Measurements from ENCODE around the gene MUC2. TPM values are rescaled to one million over a fixed set of nuclear protein-coding genes. Genes with fewer than 3 reads are reported as not detected.

Gene MUC2
- total RNA-seq, 1 donor from 2014 or later: not detected

DNA sequence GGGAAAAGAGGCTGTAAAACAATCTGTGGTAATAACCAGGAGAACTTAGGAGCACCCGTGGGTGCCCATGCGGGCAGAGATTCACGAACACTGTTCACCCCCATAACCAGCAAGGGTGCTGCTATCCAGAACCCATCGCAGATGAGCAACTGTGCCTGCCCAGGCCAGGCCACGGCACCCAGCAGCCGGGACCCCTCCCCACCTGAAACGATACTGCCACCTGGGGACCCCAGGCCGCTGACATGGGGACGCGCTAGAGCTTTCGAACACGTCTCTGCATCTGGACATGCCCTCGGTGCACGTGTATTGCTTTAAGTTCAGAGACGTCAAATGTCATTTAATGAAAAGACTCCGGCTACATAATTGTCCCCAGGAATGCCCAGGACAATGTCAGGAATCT lies 14.3 kb upstream of the MUC2 start:
- H3K4me2 ChIP-seq (ENCODE audit: low read length): peak overlapping the region; percentile 76
- H3K27me3 Mint-ChIP-seq (ENCODE audit: low read depth, unreplicated experiment): peaks cover 24% of the 10 kb centered on the region
- H3K79me2 ChIP-seq (ENCODE audit: insufficient read depth, low read length): no peaks in the 10 kb centered on the region
- TF ChIP-seq, protein P1, sequence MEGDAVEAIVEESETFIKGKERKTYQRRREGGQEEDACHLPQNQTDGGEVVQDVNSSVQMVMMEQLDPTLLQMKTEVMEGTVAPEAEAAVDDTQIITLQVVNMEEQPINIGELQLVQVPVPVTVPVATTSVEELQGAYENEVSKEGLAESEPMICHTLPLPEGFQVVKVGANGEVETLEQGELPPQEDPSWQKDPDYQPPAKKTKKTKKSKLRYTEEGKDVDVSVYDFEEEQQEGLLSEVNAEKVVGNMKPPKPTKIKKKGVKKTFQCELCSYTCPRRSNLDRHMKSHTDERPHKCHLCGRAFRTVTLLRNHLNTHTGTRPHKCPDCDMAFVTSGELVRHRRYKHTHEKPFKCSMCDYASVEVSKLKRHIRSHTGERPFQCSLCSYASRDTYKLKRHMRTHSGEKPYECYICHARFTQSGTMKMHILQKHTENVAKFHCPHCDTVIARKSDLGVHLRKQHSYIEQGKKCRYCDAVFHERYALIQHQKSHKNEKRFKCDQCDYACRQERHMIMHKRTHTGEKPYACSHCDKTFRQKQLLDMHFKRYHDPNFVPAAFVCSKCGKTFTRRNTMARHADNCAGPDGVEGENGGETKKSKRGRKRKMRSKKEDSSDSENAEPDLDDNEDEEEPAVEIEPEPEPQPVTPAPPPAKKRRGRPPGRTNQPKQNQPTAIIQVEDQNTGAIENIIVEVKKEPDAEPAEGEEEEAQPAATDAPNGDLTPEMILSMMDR (IDR thresholded peaks at IDR 0.05; ENCODE audit: insufficient read depth, low read depth, low read length): no peak
- no peak for TF ChIP-seq EZH2 (IDR thresholded peaks at IDR 0.05; ENCODE audit: insufficient read depth, low read length)
- H3K27ac Mint-ChIP-seq (ENCODE audit: unreplicated experiment): peak overlapping the region; percentile 69
- no peaks in the 10 kb centered on the region for H4K20me1 ChIP-seq (ENCODE audit: insufficient read depth, low read length)
- H2AFZ ChIP-seq (ENCODE audit: low read depth, low read length): peak overlapping the region; percentile 49
- peaks cover 2% of the 10 kb centered on the region for H3K36me3 Mint-ChIP-seq (ENCODE audit: low read depth, unreplicated experiment)
- peaks cover 15% of the 10 kb centered on the region for H3K9me3 Mint-ChIP-seq (ENCODE audit: unreplicated experiment)
- no peaks in the 10 kb centered on the region for H3K27me3 ChIP-seq (ENCODE audit: insufficient read depth, low read length)
- peaks cover 15% of the 10 kb centered on the region for H3K4me1 ChIP-seq (ENCODE audit: insufficient read depth, low read length)
- no peak overlapping the region for H3K4me3 ChIP-seq (ENCODE audit: insufficient read depth, low read depth, low read length)
- H3K36me3 ChIP-seq (ENCODE audit: insufficient read depth, low read length): no peaks in the 10 kb centered on the region
- FAIRE-seq (no peak), DNase-seq (ENCODE audit: low read depth) (no peak)
- no peak overlapping the region for H3K4me3 Mint-ChIP-seq (ENCODE audit: unreplicated experiment)
- peaks cover 9% of the 10 kb centered on the region for H3K9me3 ChIP-seq (ENCODE audit: insufficient read depth, low read depth, low read length)
- H3K27ac ChIP-seq (ENCODE audit: low read depth, low read length): no peak overlapping the region
- peak overlapping the region; percentile 33 for H3K9ac ChIP-seq (ENCODE audit: low read length)
- H3K4me1 Mint-ChIP-seq (ENCODE audit: low read depth, unreplicated experiment): peaks cover 6% of the 10 kb centered on the region

DNA sequence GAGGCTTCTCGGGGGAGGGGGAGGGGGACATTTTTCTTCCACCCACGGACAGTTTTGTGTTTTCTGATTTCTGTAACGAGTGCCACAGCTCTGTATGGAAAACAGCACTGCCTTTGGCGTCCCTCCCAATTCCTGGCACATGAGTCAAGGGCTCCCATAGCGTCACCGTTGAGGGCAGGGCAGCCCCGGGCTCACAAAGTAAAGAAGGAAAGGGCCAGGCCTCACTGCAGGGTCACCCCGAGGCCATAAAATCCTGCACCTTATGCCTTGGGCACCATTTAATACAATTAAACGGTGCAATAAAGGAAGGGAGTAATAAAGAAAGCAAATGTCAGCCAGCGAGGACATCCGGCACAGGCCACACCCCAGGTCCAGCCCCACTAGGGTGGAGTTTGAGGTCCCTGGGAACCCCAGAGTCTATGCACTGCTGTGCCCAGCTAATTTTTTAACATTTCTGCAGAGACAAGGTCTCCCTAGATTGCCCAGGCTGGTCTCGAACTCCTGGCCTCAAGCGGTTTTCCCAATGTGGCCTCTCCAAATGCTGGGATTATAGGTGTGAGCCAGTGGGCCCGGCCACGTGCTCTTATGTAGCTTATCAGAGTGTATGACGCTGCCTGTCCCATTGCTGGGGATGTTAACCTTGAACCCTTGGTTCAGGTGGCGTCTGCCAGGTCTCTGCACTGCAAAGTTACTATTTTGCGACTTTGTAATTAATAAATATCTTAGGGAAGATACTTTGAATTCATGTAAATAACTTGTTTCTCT lies 13.6 kb upstream of the MUC2 start:
- Mint-ChIP-seq H3K36me3 (ENCODE audit: low read depth, unreplicated experiment) (peaks cover 2% of the 10 kb centered on the region), H3K27me3 (ENCODE audit: low read depth, unreplicated experiment) (peaks cover 26% of the 10 kb centered on the region), H3K27ac (ENCODE audit: unreplicated experiment) (peak overlapping the region; percentile 69), H3K4me1 (ENCODE audit: low read depth, unreplicated experiment) (peaks cover 6% of the 10 kb centered on the region), H3K9me3 (ENCODE audit: unreplicated experiment) (peaks cover 15% of the 10 kb centered on the region), H3K4me3 (ENCODE audit: unreplicated experiment) (no peak overlapping the region)
- H3K4me1 ChIP-seq (ENCODE audit: insufficient read depth, low read length): peaks cover 15% of the 10 kb centered on the region
- no peaks in the 10 kb centered on the region for H4K20me1 ChIP-seq (ENCODE audit: insufficient read depth, low read length)
- H3K79me2 ChIP-seq (ENCODE audit: insufficient read depth, low read length): no peaks in the 10 kb centered on the region
- H3K36me3 ChIP-seq (ENCODE audit: insufficient read depth, low read length): no peaks in the 10 kb centered on the region
- peak overlapping the region; percentile 22 for H3K4me3 ChIP-seq (ENCODE audit: insufficient read depth, low read depth, low read length)
- H2AFZ ChIP-seq (ENCODE audit: low read depth, low read length): peak overlapping the region; percentile 49
- DNase-seq (ENCODE audit: low read depth) (peak; percentile 75), FAIRE-seq (no peak)
- H3K27ac ChIP-seq (ENCODE audit: low read depth, low read length): peak overlapping the region; percentile 37
- no peak for TF ChIP-seq EZH2 (IDR thresholded peaks at IDR 0.05; ENCODE audit: insufficient read depth, low read length)
- TF ChIP-seq, protein P1 (IDR thresholded peaks at IDR 0.05; ENCODE audit: insufficient read depth, low read depth, low read length): no peak
- H3K4me2 ChIP-seq (ENCODE audit: low read length): peak overlapping the region; percentile 76
- peaks cover 9% of the 10 kb centered on the region for H3K9me3 ChIP-seq (ENCODE audit: insufficient read depth, low read depth, low read length)
- peaks cover 2% of the 10 kb centered on the region for H3K27me3 ChIP-seq (ENCODE audit: insufficient read depth, low read length)
- H3K9ac ChIP-seq (ENCODE audit: low read length): peak overlapping the region; percentile 33

Measured in astrocyte (in vitro differentiated cells and primary cell).